Activated naive CD4-positive, alpha-beta T cell (primary cell): ENCODE results near the gene TRIM33.
A peak's percentile ranks its signal among the peaks of the same experiment; 100 is the strongest.
"Not testable (repeated sequence)": the region's sequence is repeated elsewhere in the genome, so short reads cannot be mapped to it uniquely, and the experiment has no call there.

Source experiments
- DNase-seq, 4 experiments: peaks; one replicate each; lab custom pipeline; 2025; lab: John Stamatoyannopoulos, UW

TRIM33 gene

DNA sequence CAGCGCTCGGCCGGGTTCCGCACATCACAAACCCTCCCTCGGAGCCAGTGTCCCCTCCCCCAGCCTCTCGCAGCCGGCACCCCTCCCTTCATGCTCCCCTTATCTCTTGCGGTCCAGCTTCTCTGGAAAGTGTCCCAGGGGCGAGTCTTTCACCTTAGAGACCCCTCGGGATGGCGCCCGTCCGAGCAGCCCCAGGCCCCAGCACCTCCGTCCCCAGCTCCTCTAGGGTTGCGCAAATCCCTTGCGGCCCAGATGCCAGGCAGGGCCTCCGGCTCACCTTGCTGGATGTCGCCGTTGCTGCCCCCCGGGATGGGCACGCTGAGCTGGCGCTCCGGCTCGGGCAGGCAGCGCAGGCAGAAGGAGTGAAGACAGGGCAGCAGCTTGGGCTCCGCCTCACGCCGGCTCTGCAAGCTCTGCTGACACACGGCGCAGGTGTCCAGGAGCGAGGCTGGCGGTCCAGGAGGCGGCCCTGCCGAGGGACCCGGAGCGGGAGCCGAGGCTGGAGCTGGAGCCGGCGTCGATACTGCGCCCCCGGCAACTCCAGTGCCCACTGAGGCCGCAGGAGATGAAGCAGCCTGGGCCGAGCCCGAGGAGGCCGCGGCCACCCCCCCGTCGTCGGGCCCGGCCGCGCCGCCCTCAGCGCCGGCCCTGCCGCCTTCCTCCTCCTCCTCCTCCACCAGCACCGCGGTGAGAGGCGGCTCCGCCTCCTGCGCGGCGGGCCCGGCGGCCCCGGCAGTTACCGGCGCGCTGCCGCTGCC, 550 bp downstream of the TRIM33 start:
- DNase-seq, result peak in 2 of 4 experiments; percentile 22 to 43

- DNase-seq, result no peak
Measured at GRCh38 chr1:114509596-114510273, 1.3 kb downstream of the TRIM33 start.

- no peak for DNase-seq
Measured at GRCh38 chr1:114508386-114508898, 2.6 kb downstream of the TRIM33 start.

DNA sequence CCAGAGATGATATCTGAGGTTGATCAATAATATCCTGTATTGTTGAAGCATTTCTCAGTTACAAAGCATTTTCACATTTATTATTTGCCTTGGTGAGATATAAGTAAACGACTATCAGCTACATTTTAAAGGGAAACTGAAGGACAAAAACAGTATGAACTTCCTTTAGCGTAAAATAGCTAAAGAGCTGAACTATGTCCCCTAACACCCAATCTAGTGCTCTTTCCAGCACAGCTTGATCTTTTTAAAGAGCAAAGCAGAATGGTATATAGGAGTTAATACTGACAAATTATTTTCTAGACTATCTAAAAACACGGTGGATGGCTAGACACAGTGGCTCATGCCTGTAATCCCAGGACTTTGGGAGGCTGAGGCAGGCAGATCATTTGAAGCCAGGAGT, 3.5 kb downstream of the TRIM33 start:
- DNase-seq, result no peak

GRCh38 chr1:114505148-114505561, 5.8 kb downstream of the TRIM33 start:
- DNase-seq, result no peak

DNA sequence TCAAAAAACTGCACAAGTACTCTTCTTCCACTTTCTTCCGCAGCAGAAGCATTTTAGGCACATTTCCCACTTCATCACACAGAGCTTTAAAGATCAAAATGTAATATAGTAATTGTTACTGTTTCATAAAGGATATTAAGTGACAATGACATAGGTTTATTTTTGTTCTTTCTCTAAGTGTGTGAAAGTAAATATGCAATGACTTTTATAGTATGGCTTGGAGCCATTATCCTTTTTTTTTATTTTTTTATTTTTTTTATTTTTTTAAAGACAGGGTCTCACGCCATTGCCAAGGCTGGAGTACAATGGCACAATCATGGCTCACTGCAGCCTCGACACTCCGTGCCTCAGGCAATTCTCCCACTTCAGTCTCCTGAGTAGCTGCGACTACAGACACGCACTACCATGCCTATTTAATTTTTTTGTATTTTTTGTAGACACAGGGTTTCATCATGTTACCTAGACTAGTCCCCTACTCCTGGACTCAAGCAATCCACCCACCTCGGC, 7.0 kb downstream of the TRIM33 start:
- DNase-seq, result no peak

DNA sequence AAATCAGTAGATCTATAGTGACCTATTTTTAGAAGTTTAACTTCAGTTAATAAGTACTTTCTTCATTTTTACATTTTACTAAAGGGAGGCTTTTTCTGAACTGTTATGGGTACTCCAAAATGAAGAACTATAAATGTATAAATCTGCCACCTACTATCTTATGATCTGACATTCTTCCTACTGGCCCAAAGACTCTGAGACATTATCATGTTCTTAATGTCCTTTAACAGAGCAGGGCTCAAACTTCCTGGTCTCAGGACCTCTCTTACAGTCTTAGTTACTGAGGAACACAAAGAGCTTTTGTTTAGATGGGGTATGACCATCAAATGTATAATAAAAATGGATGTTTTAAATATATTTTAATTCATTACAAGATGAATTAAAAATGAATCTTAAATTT, 8.9 kb downstream of the TRIM33 start:
- DNase-seq, result no peak

DNA sequence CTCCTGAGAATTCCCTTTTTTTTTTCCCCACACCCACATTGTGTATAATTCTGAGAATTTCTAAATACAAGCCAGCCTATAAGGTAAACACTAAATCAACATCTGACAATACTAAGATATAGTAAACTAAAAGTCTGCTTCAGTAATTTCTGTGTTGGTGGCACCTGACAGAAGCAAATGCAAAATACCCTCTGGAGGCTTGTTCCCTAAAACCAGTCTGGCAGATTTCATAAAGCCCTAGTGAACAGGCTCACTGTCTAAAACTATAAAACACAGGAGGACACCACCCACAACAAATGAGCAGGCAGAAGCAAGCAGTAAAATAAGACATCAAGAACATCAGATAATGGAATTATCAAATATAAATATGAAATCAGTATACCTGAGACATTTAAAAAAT, 11.5 kb downstream of the TRIM33 start:
- no peak for DNase-seq

DNA sequence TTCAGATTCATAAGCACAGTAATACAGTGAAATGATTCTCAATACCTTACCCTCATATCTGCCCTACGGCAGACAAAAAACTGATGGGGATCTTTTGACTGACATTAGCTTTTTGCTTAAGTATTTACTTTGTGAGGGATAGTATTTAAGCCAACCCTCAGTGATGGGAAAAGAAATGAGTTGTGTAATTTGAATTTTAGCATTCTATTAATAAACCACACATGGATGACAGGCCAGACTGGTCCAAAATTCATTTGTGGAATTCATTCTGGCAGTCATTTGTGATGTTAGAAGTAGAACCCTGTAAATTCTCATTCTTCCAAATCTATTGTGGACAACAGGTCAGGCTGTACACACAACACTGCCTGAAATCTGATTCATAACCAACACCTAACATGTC, 14.9 kb downstream of the TRIM33 start:
- DNase-seq, result no peak

GRCh38 chr1:114495486-114495885, 15.5 kb downstream of the TRIM33 start:
- no peak for DNase-seq

DNA sequence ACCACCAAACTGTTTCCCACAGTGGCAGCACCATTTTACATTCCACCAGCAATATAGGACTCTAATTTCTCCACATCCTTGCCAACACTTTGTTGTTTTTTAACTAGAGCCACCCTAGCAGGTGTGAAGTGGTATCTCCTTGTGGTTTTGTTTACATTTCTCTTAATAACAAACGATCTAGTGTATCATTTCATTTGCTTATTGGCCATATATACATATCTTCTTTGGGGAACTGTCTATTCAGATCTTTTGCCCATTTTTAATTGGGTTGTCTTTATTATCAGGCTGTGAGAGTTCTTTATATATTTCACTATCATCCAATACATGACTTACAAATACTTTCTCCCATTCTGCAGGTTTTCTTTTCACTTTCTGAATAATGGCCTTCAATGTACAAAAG, 18.0 kb downstream of the TRIM33 start:
- no peak for DNase-seq

- DNase-seq, result no peak
Measured at GRCh38 chr1:114490274-114490693, 20.7 kb downstream of the TRIM33 start.

DNA sequence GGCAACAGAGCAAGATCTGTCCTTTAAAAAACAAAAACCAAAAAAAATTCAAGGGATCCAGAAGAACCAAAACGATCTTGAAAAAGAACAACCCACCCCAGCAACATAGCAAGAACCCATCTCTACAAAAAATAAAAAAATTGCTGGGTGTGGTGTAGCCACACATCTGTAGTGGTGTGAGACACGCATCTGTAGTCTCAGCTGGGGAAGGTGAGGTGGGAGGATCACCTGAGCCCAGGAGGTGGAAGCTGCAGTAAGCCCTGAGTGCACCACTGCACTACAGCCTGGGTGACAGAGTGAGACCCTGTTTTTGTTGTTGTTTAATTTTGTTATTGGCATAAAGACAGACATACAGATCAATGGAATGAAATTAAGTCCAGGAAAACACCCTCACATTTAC, 22.3 kb downstream of the TRIM33 start:
- no peak for DNase-seq

GRCh38 chr1:114485286-114485685, 25.7 kb downstream of the TRIM33 start:
- DNase-seq, result no peak

DNA sequence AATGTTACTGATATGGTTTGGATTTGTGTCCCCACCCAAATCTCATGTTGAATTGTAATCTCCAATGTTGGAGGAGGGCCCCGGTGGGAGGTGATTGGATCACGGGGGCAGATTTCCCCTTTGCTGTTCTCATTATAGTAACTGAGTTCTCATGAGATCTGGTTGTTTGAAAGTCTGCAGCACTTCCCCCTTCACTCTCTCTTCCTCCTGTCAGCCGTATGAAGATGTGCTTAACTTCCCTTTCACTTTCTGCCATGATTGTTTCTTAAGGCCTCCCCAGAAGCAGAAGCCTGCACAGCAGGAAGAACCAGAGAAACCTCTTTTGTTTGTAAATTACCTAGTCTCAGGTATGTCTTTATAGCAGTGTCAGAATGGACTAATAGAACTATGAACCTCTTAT, 28.4 kb downstream of the TRIM33 start:
- no peak for DNase-seq

DNA sequence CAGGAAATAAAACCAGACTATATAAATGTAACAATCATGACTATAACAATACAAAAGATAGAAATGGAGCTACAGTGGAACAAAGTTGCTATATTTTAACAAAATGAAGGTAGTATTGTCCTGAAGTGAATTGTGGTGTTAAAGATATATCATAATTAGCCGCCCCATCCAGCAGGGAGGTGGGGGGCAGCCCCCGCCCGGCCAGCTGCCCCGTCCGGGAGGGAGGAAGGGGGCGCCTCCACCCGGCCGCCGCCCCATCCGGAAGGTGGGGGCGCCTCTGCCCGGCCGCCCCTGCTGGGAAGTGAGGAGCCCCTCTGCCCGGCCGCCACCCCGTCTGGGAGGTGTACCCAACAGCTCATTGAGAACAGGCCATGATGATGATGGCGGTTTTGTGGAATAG, 31.4 kb downstream of the TRIM33 start:
- DNase-seq, result not testable (repeated sequence)

DNA sequence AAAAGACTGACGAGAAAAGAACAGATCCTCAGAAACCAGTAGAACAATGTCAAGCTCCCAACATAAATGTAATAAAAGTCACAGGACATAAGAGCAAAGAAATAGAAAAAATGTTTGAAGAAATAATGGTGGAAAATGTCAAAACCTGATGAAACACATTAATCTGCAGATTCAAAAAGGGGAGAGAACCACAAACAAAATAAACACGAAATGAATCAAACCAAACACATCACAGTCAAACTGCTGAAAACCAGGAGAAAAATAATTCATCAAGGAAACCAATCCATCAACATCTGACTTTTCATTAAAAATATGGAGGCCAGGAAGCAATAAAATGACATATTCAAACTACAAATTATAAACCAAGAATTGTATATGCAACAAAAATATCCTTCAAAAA, 31.9 kb downstream of the TRIM33 start:
- no peak for DNase-seq

GRCh38 chr1:114473796-114474195, 37.2 kb downstream of the TRIM33 start:
- no peak for DNase-seq

DNA sequence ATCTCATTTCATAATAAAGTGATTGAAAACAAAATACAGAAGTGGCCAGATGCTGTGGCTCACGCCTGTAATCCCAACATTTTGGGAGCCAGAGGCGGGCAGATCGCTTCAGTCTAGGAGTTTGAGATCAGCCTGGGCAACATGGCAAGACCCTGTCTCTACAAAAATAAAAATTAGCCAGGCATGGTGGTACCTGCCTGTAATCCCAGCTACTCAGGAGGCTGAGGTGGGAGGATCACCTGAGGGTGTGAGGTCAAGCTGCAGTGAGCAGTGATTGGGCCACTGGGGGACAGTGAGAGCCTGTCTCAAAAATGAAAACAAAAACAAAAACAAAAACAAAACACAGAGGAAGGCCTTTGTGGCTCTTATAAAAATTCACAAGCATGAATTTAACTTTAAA, 38.6 kb downstream of the TRIM33 start:
- no peak for DNase-seq

- no peak for DNase-seq
Measured at GRCh38 chr1:114470681-114471080, 40.3 kb downstream of the TRIM33 start.

- DNase-seq, result no peak
Measured at GRCh38 chr1:114468710-114469468, 42.1 kb downstream of the TRIM33 start.

- DNase-seq, result no peak
Measured at GRCh38 chr1:114468047-114468446, 43.0 kb downstream of the TRIM33 start.

- DNase-seq, result no peak
Measured at GRCh38 chr1:114467491-114467890, 43.5 kb downstream of the TRIM33 start.
